Measurements from ENCODE around the gene NKIRAS2. TPM values are rescaled to one million over a fixed set of nuclear protein-coding genes. Genes with fewer than 3 reads are reported as not detected.
A peak's percentile ranks its signal among the peaks of the same experiment; 100 is the strongest.

Gene NKIRAS2
- total and polyA plus RNA-seq, 2 of the 13 experiments (the other 11 are each of a cell fraction or from before 2014, with no cell fraction given): 27.9 to 42.0 TPM

GRCh38 chr17:42038221-42038973, 18.5 kb downstream of the NKIRAS2 start:
- DNase-seq (ENCODE audit: low spot score): no peak
- Histone ChIP-seq H3K27me3 (ENCODE audit: control insufficient read depth in 1 of 2, insufficient read depth in 2 of 2, low read length in 2 of 2) (0 out of 5 replicates have a peak, but pooled peaks cover 0 to 4% of the 10 kb centered on the region in 2 experiments), H3K4me3 (replicated peaks in 1 of 3; ENCODE audit: insufficient read depth in 1 of 3, low read depth in 2 of 3, low read length in 3 of 3) (no peak overlapping the region), H3K9me3 (ENCODE audit: low read length) (no peaks in the 10 kb centered on the region), H3K36me3 (replicated peaks in 1 of 2; ENCODE audit: control insufficient read depth in 1 of 2, insufficient read depth in 2 of 2, low read length in 2 of 2) (no peaks in the 10 kb centered on the region), H2AFZ (ENCODE audit: low read length) (no peak overlapping the region), H3K79me2 (ENCODE audit: insufficient read depth, low read length) (no peaks in the 10 kb centered on the region), H3K4me1 (ENCODE audit: insufficient read depth, low read length) (peaks cover 11% of the 10 kb centered on the region; the same call in 1 of the 2 replicates), H3K4me2 (ENCODE audit: low read depth, low read length) (no peak overlapping the region), H3K27ac (ENCODE audit: extremely low read length, insufficient read depth, low read length) (no peak overlapping the region), H3K9ac (ENCODE audit: insufficient read depth, low read depth, low read length) (no peak overlapping the region), H4K20me1 (ENCODE audit: insufficient read depth, low read length) (no peaks in the 10 kb centered on the region)
- ATAC-seq: peak; percentile 26
- FAIRE-seq: no peak
- in situ Hi-C loops (cut with HindIII; ENCODE audit: extremely low pct_ligation_motif_present, low pct_unique_long_range_greater_than_20kb): no loop called here
- no TSS peak for BruUV-seq (replicated peaks)
- WGBS (ENCODE audit: low lambda C conversion rate): 12% methylated on average over 5 of the region's 5 CpGs
- intact Hi-C loops (cut with micrococcal nuclease; ENCODE audit: unreplicated experiment): no loop called here
- ChIA-PET CTCF (ENCODE audit: low intra/inter-chr PET ratio, low total read pairs) (no interaction called here), POLR2A (interaction anchor here (1.1 kb wide), 1 partner anchor 21 kb away, joined by 3 read pairs; the partner anchor contains the start of gene DNAJC7)
- no peak for TF ChIP-seq HNF1A (IDR thresholded peaks at IDR 0.05; ENCODE audit: low read depth)
- TF ChIP-seq HNF1A (CRISPR knock-in tag; IDR thresholded peaks at IDR 0.05; ENCODE audit: borderline replicate concordance): no peak
- no peak for TF ChIP-seq GFI1 (CRISPR knock-in tag; IDR thresholded peaks at IDR 0.05; ENCODE audit: borderline replicate concordance)
- TF ChIP-seq, protein P1, sequence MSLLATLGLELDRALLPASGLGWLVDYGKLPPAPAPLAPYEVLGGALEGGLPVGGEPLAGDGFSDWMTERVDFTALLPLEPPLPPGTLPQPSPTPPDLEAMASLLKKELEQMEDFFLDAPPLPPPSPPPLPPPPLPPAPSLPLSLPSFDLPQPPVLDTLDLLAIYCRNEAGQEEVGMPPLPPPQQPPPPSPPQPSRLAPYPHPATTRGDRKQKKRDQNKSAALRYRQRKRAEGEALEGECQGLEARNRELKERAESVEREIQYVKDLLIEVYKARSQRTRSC (CRISPR knock-in tag; IDR thresholded peaks at IDR 0.05; ENCODE audit: low read depth): no peak
- TF ChIP-seq ZNF781 (CRISPR knock-in tag; IDR thresholded peaks at IDR 0.05; ENCODE audit: borderline replicate concordance, not compliant biosample characterization): no peak
- 0 out of 2 replicates have a peak, but pooled peaks have one; percentile 36 for TF ChIP-seq ZNF7 (CRISPR knock-in tag; IDR thresholded peaks at IDR 0.05)
- no peak for TF ChIP-seq ZNF317 (CRISPR knock-in tag; IDR thresholded peaks at IDR 0.05)
- no peak for TF ChIP-seq ZNF350 (CRISPR knock-in tag; IDR thresholded peaks at IDR 0.05; ENCODE audit: borderline replicate concordance, low read depth)
- TF ChIP-seq RARG (CRISPR knock-in tag; IDR thresholded peaks at IDR 0.05; ENCODE audit: low read depth): no peak

Measured in HepG2 (cell line).